BLaER1 treated with 17β-estradiol and CSF1 and Interleukin-3, amounts not matched to agents 10 nM and 100 nM (cell line): ENCODE results near the gene MLF1.

Experiments used
- H3K27ac ChIP-seq, 11 experiments: shearing (Covaris generic); formaldehyde crosslinking; 2 replicates each; pipeline ENCODE4 v1.8.1; 2022
- H3K27me3 ChIP-seq, 11 experiments: shearing (Covaris generic); formaldehyde crosslinking; 2 replicates each; pipeline ENCODE4 v1.8.1; 2022
- H3K36me3 ChIP-seq, 11 experiments: shearing (Covaris generic); formaldehyde crosslinking; 2 replicates each; pipeline ENCODE4 v1.8.1; 2022
- H3K4me1 ChIP-seq, 10 experiments: shearing (Covaris generic); formaldehyde crosslinking; 2 replicates each; pipeline ENCODE4 v1.8.1; 2022
- H3K4me2 ChIP-seq, 11 experiments: shearing (Covaris generic); formaldehyde crosslinking; 2 replicates each; pipeline ENCODE4 v1.8.1; 2022
- H3K4me3 ChIP-seq, 10 experiments: shearing (Covaris generic); formaldehyde crosslinking; 2 replicates each; pipeline ENCODE4 v1.8.1; 2022
- H3K9ac ChIP-seq, 11 experiments: shearing (Covaris generic); formaldehyde crosslinking; 2 replicates each; pipeline ENCODE4 v1.8.1; 2022
- H3K9me3 ChIP-seq, 11 experiments: shearing (Covaris generic); formaldehyde crosslinking; replicated peaks in 1 of 11; 2 replicates each; pipeline ENCODE4 v1.8.1; 2022
- H4K20me1 ChIP-seq, 11 experiments: shearing (Covaris generic); formaldehyde crosslinking; 2 replicates each; pipeline ENCODE4 v1.8.1; 2022
- Cebpa-rat ChIP-seq, 11 experiments: shearing (Covaris generic); IDR thresholded peaks; 2 replicates each; pipeline ENCODE4 v1.8.1; 2022

The MLF1 gene

GRCh38 chr3:158631981-158632380 is 61.0 kb downstream of the MLF1 start:
- no peak for TF ChIP-seq Cebpa-rat (IDR thresholded peaks at IDR 0.05)
- Histone ChIP-seq H3K9me3 (no peaks in the 10 kb centered on the region), H3K27me3 (no peaks in the 10 kb centered on the region), H3K36me3 (no peaks in the 10 kb centered on the region), H4K20me1 (no peaks in the 10 kb centered on the region), H3K9ac (no peak overlapping the region), H3K4me2 (no peak overlapping the region), H3K4me1 (no peaks in the 10 kb centered on the region), H3K27ac (no peak overlapping the region), H3K4me3 (no peak overlapping the region)

GRCh38 chr3:158640646-158641045 is 69.7 kb downstream of the MLF1 start:
- Histone ChIP-seq H3K9ac (no peak overlapping the region), H3K27me3 (no peaks in the 10 kb centered on the region), H3K4me2 (no peak overlapping the region), H3K9me3 (no peaks in the 10 kb centered on the region), H3K27ac (no peak overlapping the region), H3K4me1 (peaks cover 4 to 7% (median 6%) of the 10 kb centered on the region in 10 experiments; a peak in 19 of 20 replicates), H4K20me1 (peaks cover 0 to 6% (median 0%) of the 10 kb centered on the region in 11 experiments; a peak in 2 of 22 replicates), H3K36me3 (peaks cover 0 to 1% (median 0%) of the 10 kb centered on the region in 11 experiments; a peak in 6 of 22 replicates), H3K4me3 (no peak overlapping the region)
- TF ChIP-seq Cebpa-rat (IDR thresholded peaks at IDR 0.05) = no peak

GRCh38 chr3:158642005-158642404 is 71.0 kb downstream of the MLF1 start:
- Histone ChIP-seq H3K36me3 (peaks cover 11 to 15% (median 13%) of the 10 kb centered on the region in 11 experiments), H3K4me3 (no peak overlapping the region), H3K9me3 (no peaks in the 10 kb centered on the region), H3K4me1 (peaks cover 10 to 15% (median 12%) of the 10 kb centered on the region in 10 experiments; a peak in 19 of 20 replicates), H4K20me1 (peaks cover 0 to 19% (median 0%) of the 10 kb centered on the region in 11 experiments; a peak in 4 of 22 replicates), H3K27me3 (no peaks in the 10 kb centered on the region), H3K4me2 (no peak overlapping the region), H3K9ac (no peak overlapping the region), H3K27ac (no peak overlapping the region)
- TF ChIP-seq Cebpa-rat (IDR thresholded peaks at IDR 0.05) = no peak

- Histone ChIP-seq H3K4me2 (no peak overlapping the region), H3K27ac (no peak overlapping the region), H3K4me1 (peaks cover 10 to 15% (median 12%) of the 10 kb centered on the region in 10 experiments; a peak in 19 of 20 replicates), H3K4me3 (no peak overlapping the region), H3K36me3 (peaks cover 16 to 21% (median 19%) of the 10 kb centered on the region in 11 experiments), H3K9ac (no peak overlapping the region), H3K27me3 (no peaks in the 10 kb centered on the region), H4K20me1 (peaks cover 0 to 25% (median 0%) of the 10 kb centered on the region in 11 experiments; a peak in 4 of 22 replicates), H3K9me3 (no peaks in the 10 kb centered on the region)
- no peak for TF ChIP-seq Cebpa-rat (IDR thresholded peaks at IDR 0.05)
Measured at GRCh38 chr3:158642474-158643210, 71.6 kb downstream of the MLF1 start.

GRCh38 chr3:158644345-158644908 is 73.4 kb downstream of the MLF1 start, which contains the start of gene GFM1:
TSS of gene GFM1 (plus strand) at chr3:158644527. CDS start at chr3:158644635, 108 bp downstream.
- TF ChIP-seq Cebpa-rat (IDR thresholded peaks at IDR 0.05) = no peak
- H3K4me3 ChIP-seq = peak within 1 kb of the TSS; percentile 67 to 91 (median 80)
- no peaks in the 10 kb centered on the region for H3K9me3 ChIP-seq
- H3K36me3 ChIP-seq = peaks cover 32 to 39% (median 37%) of the 10 kb centered on the region in 11 experiments
- peak within 1 kb of the TSS; percentile 80 to 92 (median 90) for H3K9ac ChIP-seq
- no peaks in the 10 kb centered on the region for H3K27me3 ChIP-seq
- H3K27ac ChIP-seq = peak within 1 kb of the TSS; percentile 80 to 97 (median 90)
- peaks cover 10 to 15% (median 12%) of the 10 kb centered on the region in 10 experiments; a peak in 19 of 20 replicates for H3K4me1 ChIP-seq
- H4K20me1 ChIP-seq = peaks cover 0 to 41% (median 0%) of the 10 kb centered on the region in 11 experiments; a peak in 4 of 22 replicates
- H3K4me2 ChIP-seq = peak within 1 kb of the TSS; percentile 66 to 87 (median 80)

- H3K9ac ChIP-seq = no peak overlapping the region
- no peak for TF ChIP-seq Cebpa-rat (IDR thresholded peaks at IDR 0.05)
- H3K27ac ChIP-seq = no peak overlapping the region
- H3K4me1 ChIP-seq = peaks cover 10 to 15% (median 12%) of the 10 kb centered on the region in 10 experiments; a peak in 19 of 20 replicates
- no peak overlapping the region for H3K4me3 ChIP-seq
- peaks cover 0 to 55% (median 0%) of the 10 kb centered on the region in 11 experiments; a peak in 4 of 22 replicates for H4K20me1 ChIP-seq
- no peak overlapping the region for H3K4me2 ChIP-seq
- peaks cover 74 to 92% (median 90%) of the 10 kb centered on the region in 11 experiments for H3K36me3 ChIP-seq
- no peaks in the 10 kb centered on the region for H3K27me3 ChIP-seq
- H3K9me3 ChIP-seq = no peaks in the 10 kb centered on the region
Measured at GRCh38 chr3:158649791-158650190, 78.8 kb downstream of the MLF1 start.

GRCh38 chr3:158651192-158651591 is 80.2 kb downstream of the MLF1 start:
- Histone ChIP-seq H3K9ac (no peak overlapping the region), H3K4me1 (peaks cover 0 to 5% (median under 1%) of the 10 kb centered on the region in 10 experiments; a peak in 9 of 20 replicates), H3K27me3 (no peaks in the 10 kb centered on the region), H3K9me3 (no peaks in the 10 kb centered on the region), H3K36me3 (peaks cover 85 to 100% (median 98%) of the 10 kb centered on the region in 11 experiments), H3K4me2 (no peak overlapping the region), H3K4me3 (no peak overlapping the region), H3K27ac (no peak overlapping the region), H4K20me1 (peaks cover 0 to 47% (median 0%) of the 10 kb centered on the region in 11 experiments; a peak in 4 of 22 replicates)
- no peak for TF ChIP-seq Cebpa-rat (IDR thresholded peaks at IDR 0.05)

GRCh38 chr3:158652463-158652862 is 81.5 kb downstream of the MLF1 start:
- no peak overlapping the region for H3K27ac ChIP-seq
- no peaks in the 10 kb centered on the region for H3K27me3 ChIP-seq
- no peak overlapping the region for H3K9ac ChIP-seq
- H3K4me2 ChIP-seq = no peak overlapping the region
- H3K36me3 ChIP-seq = peaks cover 81 to 98% (median 94%) of the 10 kb centered on the region in 11 experiments
- peaks cover 0 to 36% (median 0%) of the 10 kb centered on the region in 11 experiments; a peak in 4 of 22 replicates for H4K20me1 ChIP-seq
- no peaks in the 10 kb centered on the region for H3K4me1 ChIP-seq
- peak in 1 of 11 experiments; percentile 12; a peak in 1 of 22 replicates for TF ChIP-seq Cebpa-rat (IDR thresholded peaks at IDR 0.05)
- no peaks in the 10 kb centered on the region for H3K9me3 ChIP-seq
- H3K4me3 ChIP-seq = no peak overlapping the region
